Testis (tissue), 2 donors: ENCODE data around the gene MYH9.

Experiments
- CTCF ChIP-seq, 3 experiments: fragments of 450-650 bp in 2 of 3; fragments of 200-600 bp in 1 of 3; sonication (generic) in 1 of 3; IDR thresholded peaks; one replicate each; pipeline ENCODE4 v1.5.1; 2016 to 2019; ENCODE audit warnings: antibody characterized with exemption in 3 of 3, mild to moderate bottlenecking in 2 of 3, moderate library complexity in 1 of 3
- POLR2A ChIP-seq: fragments of 450-650 bp; IDR thresholded peaks from one replicate; pipeline ENCODE4 v1.6.1; 2017; ENCODE audit warnings: antibody characterized with exemption, mild to moderate bottlenecking, moderate library complexity

- TF ChIP-seq CTCF (IDR thresholded peaks at IDR 0.05), result no peak
- no peak for TF ChIP-seq POLR2A
Measured at GRCh38 chr22:36259615-36260300, 128.0 kb downstream of the MYH9 start.
